ENCODE measurements around the gene RBBP5. TPM values are rescaled to one million over a fixed set of nuclear protein-coding genes. Genes with fewer than 3 reads are reported as not detected.

The RBBP5 gene
- total RNA-seq, 1 experiment from 2014 or later: 17.3 TPM

DNA sequence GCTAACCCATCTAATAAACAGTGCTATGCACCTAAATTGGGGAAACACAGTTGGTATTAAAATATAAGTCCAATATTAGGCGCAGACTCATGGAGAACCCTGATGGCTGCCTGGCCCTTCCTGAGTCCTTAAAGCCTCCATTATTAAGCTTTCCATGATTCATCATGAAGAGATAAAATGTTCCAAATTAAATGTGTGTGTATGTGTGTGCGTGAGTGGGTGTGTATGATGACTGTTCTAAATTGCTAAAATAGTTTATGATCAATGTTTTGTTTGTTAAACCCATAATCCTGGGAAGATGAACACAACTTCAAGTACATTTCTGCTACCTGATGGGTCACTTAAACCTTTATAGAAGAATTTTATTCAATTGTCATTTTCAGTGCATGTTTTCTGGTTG lies 6.3 kb upstream of the RBBP5 start:
- Histone ChIP-seq H3K23me2 (ENCODE audit: insufficient read length, low read depth, low read length, poor library complexity, severe bottlenecking) (no peaks in the 10 kb centered on the region), H3K23ac (ENCODE audit: insufficient read length, low read depth, low read length) (no peak overlapping the region), H4K91ac (ENCODE audit: insufficient read length, low read depth, low read length) (no peak overlapping the region), H2BK15ac (ENCODE audit: low read depth, low read length) (no peak overlapping the region), H3K27me3 (ENCODE audit: insufficient read depth, low read length) (no peaks in the 10 kb centered on the region), H2BK120ac (ENCODE audit: low read depth, low read length, poor library complexity, severe bottlenecking) (no peak overlapping the region), H3K27ac (ENCODE audit: insufficient read length, low read depth, low read length) (no peak overlapping the region), H3K4ac (ENCODE audit: low read depth, low read length) (no peak overlapping the region), H2BK12ac (ENCODE audit: insufficient read length, low read depth, low read length) (no peak overlapping the region), H3K9ac (ENCODE audit: extremely low read depth, insufficient read length, low read length) (no peak overlapping the region), H3K79me2 (ENCODE audit: insufficient read depth, low read length) (no peaks in the 10 kb centered on the region), H2BK20ac (ENCODE audit: low read depth, low read length, poor library complexity, severe bottlenecking) (no peak overlapping the region), H4K5ac (ENCODE audit: insufficient read length, low read depth, low read length) (no peak overlapping the region), H4K20me1 (ENCODE audit: control insufficient read depth, insufficient read depth, insufficient read length) (no peaks in the 10 kb centered on the region), H2BK5ac (ENCODE audit: insufficient read length, low read length) (no peak overlapping the region), H3K18ac (ENCODE audit: insufficient read length, low read depth, low read length) (no peak overlapping the region), H3K79me1 (ENCODE audit: insufficient read depth, low read depth, low read length, poor library complexity, severe bottlenecking) (no peaks in the 10 kb centered on the region), H2AK5ac (ENCODE audit: insufficient read length, low read length) (no peak overlapping the region), H3K4me2 (ENCODE audit: insufficient read depth, insufficient read length, low read length) (no peak overlapping the region), H3K4me1 (ENCODE audit: insufficient read depth, low read length) (no peaks in the 10 kb centered on the region), H3T11ph (ENCODE audit: low read length) (no peak overlapping the region), H3K9me3 (ENCODE audit: control insufficient read depth, low read depth, low read length) (no peaks in the 10 kb centered on the region), H3K56ac (ENCODE audit: insufficient read length, low read depth, low read length) (no peak overlapping the region), H4K8ac (replicated peaks; ENCODE audit: insufficient read length, low read depth, low read length) (no peak overlapping the region), H2AFZ (ENCODE audit: low read length) (no peak overlapping the region), H3K14ac (ENCODE audit: insufficient read depth, low read length) (no peak overlapping the region)
- TF ChIP-seq, protein P1, sequence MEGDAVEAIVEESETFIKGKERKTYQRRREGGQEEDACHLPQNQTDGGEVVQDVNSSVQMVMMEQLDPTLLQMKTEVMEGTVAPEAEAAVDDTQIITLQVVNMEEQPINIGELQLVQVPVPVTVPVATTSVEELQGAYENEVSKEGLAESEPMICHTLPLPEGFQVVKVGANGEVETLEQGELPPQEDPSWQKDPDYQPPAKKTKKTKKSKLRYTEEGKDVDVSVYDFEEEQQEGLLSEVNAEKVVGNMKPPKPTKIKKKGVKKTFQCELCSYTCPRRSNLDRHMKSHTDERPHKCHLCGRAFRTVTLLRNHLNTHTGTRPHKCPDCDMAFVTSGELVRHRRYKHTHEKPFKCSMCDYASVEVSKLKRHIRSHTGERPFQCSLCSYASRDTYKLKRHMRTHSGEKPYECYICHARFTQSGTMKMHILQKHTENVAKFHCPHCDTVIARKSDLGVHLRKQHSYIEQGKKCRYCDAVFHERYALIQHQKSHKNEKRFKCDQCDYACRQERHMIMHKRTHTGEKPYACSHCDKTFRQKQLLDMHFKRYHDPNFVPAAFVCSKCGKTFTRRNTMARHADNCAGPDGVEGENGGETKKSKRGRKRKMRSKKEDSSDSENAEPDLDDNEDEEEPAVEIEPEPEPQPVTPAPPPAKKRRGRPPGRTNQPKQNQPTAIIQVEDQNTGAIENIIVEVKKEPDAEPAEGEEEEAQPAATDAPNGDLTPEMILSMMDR (conservative IDR thresholded peaks at IDR 0.05): no peak
- DNase-seq: no peak
- no peaks in the 10 kb centered on the region for H3K27me3 Mint-ChIP-seq (ENCODE audit: low read depth)
- H3K36me3 Mint-ChIP-seq (ENCODE audit: insufficient read depth in 1 of 3, low read depth in 3 of 3): no peaks in the 10 kb centered on the region
- H3K4me1 Mint-ChIP-seq: no peaks in the 10 kb centered on the region
- no peaks in the 10 kb centered on the region for H3K9me3 Mint-ChIP-seq
- H3K27ac Mint-ChIP-seq: no peak overlapping the region
- WGBS (ENCODE audit: extremely low coverage, insufficient read length, low lambda C conversion rate): no CpG with 5 or more reads among the region's 2 CpGs
- no peak overlapping the region for H3K4me3 Mint-ChIP-seq
